Astrocyte of the hippocampus (primary cell): ENCODE measurements around the gene HAUS6.
"Not testable (repeated sequence)": the region's sequence is repeated elsewhere in the genome, so short reads cannot be mapped to it uniquely, and the experiment has no call there.

Experiments
- DNase-seq: peaks from one replicate; pipeline ENCODE4 v3.0.0; 2011; ENCODE audit warnings: low read depth, low spot score

Gene HAUS6

GRCh38 chr9:19033015-19033414, 69.7 kb downstream of the HAUS6 start, which contains the start of gene SAXO1:
SAXO1 (minus strand) TSS chr9:19033209; CDS start chr9:19032908, 301 bp downstream.
- DNase-seq = no peak

- no peak for DNase-seq
These were observed 70.3 kb downstream of the HAUS6 start for GRCh38 chr9:19032406-19032805.

DNA sequence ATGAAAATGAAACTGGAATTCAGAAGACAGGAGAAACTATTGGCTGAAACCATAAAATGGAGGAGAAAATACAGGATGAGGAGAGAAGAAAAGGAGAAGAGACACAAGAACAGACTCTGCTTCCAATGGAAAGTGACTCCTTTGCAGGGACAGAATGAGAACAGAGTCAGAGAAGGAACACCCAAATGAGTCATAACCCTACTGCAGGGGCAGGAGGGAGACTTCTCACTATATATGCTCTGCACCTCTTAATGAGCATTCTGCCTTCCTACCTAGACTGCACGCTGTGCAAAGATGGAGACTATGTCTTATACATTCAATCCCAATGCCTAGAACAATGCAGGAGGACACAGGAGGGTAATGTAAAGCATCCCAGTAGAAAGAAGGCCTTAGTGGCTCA, 71.8 kb downstream of the HAUS6 start:
- DNase-seq = no peak

DNA sequence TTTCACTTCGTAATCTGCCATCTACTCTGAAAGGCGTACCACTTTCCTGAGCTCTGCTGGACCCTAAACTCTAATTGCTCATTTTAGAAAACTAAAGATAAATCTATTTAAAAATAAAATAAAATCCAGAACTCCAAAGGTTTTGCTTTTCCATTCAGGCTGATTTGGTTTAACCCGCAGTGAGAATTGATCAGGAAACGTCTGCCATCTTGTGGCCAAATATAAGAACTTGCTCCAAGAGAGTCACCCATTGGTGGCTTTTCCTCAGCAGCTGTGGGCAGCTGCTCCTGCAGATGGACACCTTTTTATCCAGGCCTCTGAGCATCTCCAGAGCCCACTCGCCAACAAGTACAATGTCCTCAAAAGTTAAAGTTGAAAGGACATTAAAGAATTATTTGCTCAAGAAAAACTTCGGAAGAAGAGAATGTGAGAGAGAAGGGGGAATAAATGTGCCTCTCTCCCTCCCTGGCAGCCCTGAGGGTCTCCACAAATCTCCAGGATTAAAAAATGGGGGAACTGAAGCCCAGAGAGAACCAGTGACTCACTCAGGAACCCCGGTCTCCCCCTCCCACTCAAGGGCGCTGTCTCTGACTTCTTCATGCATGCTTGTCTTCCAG, 73.8 kb downstream of the HAUS6 start:
- DNase-seq = peak; percentile 82

GRCh38 chr9:19027825-19028224, 74.9 kb downstream of the HAUS6 start:
- DNase-seq = no peak

GRCh38 chr9:19026375-19026774, 76.3 kb downstream of the HAUS6 start:
- no peak for DNase-seq

DNA sequence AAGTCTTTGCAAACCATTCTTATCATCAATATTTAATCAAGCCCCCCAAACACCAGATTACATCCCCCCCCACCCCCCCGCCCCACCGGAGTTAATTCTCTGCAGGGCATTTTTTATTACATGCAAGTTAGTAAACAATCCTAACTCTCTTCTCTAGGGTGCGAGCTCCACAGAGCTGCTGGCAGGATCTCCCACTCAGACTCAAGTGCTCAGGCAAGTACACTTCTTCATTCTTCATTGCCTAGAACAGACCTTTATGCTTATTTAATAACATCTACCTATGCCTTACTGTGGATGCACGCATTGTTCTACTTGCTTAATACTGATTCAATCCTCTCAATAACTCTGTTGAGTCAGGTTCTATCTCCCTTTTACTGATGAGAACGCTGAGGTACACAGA, 79.6 kb downstream of the HAUS6 start:
- DNase-seq = no peak

DNA sequence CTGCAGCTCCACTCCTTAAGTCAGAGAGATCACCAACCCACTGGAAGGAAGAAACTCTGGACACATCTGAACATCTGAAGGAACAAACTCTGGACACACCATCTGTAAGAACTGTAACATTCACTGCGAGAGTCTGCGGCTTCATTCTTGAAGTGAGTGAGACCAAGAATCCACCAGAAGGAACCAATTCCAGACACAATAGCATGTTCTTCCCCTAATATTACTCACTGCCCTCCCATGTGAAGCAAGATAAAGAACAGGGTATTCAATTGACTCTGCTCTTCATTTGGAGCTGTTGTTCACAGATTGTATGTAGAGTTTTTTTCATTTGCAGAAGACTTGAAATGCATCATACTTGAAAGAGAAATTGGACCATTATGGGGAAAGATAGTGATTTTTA, 80.5 kb downstream of the HAUS6 start:
- no peak for DNase-seq

DNA sequence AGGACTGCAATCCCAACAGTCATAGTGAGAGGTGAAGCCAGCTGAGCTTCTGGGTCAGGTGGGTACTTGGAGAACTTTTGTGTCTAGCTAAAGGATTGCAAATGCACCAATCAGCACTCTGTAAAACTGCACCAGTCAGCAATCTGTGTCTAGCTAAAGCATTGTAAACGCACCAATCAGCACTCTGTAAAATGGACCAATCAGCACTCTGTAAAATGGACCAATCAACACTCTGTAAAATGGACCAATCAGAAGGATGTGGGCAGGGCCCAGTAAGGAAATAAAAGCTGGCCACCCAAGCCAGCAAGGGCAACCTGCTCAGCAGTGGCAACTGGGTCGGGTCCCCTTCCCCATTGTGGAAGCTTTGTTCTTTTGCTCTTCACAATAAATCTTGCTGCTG, 81.1 kb downstream of the HAUS6 start:
- DNase-seq = not testable (repeated sequence)

GRCh38 chr9:19020886-19021455, 81.7 kb downstream of the HAUS6 start:
- no peak for DNase-seq

DNA sequence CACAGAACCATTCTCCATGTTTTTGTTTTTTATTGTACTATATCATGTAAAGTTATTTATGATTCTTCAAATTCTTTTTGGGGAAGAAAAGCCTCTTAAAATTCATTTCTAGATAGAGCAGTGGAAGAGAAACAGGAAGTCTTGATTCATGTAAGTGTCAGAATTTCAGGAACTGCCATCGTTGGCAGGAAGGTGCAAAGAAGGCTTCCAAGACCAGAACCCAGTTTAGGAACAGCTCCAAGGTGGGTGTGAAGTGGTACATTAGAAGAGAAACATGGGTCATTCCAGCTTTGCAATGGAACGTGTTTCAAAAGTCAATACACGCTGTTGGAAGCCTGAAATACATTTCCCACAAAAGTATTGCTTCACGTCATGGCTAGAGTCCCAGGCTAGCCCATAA, 84.5 kb downstream of the HAUS6 start:
- DNase-seq = no peak

DNA sequence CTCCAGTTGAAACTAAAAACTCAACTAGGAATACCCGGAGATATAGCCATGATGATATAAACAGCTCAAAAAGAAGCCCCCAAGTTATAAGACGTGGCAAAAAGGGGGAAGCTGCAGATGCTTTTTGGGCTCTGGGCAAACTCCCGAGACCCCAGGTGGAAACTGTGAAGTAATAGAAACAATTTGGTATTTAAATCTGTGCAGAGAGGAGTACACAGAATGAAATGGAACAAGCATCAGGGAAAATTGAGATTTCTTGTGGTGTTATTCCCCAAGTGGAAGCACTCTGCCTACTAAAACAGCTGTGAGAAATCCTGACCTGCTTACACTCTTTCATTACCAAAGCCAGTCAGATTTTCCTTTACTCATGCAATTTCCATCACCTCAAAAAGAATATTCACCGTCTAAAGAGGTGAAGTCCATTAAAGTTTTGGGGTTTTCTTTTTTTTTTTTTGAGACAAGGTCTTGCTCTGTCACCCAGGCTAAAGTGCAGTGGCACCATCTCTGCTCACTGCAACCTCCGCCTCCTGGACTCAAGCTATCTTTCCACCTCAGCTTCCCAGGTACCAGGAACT, 93.2 kb downstream of the HAUS6 start:
- no peak for DNase-seq
